GM15510 (cell line): Measurements from ENCODE around the gene RAB22A.

Experiments used
- POLR2A ChIP-seq: IDR thresholded peaks from 3 replicates; pipeline ENCODE4 v1.6.1; 2011; ENCODE audit warnings: borderline replicate concordance; ENCODE audit not compliant: insufficient read length; ENCODE audit errors: extremely low read depth

RAB22A gene

DNA sequence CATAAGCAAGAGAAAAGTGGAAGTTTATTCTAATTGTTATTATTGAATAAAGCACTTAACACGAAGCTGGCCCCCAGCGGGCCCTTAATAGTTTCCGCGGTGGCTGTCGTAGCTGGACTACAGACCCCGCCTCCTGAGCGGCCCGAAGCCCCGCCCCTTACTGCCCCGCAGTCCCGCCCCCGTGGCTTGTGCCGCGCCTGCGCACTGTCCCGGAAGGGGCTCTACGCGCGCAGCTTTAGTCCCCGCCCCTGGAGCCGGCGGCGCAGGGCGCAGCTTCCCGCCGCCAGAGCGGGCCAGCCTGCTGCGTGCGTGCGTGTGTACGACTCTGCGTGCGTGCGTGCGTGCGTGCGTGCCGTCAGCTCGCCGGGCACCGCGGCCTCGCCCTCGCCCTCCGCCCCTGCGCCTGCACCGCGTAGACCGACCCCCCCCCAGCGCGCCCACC is 79.4 kb downstream of the RAB22A start, which contains the start of gene VAPB:
TSS of gene VAPB (plus strand) at position 348 of the 442 bp plus-strand sequence. CDS start 231 bp downstream, outside the sequence.
- peak; percentile 79 for TF ChIP-seq POLR2A

DNA sequence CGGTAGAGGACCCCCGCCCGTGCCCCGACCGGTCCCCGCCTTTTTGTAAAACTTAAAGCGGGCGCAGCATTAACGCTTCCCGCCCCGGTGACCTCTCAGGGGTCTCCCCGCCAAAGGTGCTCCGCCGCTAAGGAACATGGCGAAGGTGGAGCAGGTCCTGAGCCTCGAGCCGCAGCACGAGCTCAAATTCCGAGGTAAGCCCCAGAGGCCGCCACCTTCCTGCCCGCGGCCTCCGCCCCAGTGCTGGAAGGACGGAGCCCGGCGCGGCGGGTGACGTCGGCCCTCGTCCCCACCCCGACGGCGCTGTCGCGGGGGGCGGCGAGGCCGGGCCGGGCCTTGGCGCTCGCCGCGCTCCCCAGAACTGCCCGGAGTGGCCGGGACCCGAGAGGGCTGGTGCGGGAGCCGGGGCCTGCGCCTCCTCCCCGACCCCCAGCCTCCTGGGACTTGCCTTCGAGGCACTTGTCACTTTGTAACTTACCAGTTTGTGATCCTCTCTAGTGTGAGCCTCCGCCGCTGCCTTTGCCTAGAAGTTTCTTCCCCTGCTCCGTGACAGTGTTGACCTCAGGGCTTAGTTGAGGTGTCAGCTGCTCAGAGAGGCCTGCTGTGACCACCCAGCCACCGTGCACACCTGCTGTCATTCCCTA is 79.9 kb downstream of the RAB22A start:
- no peak for TF ChIP-seq POLR2A

DNA sequence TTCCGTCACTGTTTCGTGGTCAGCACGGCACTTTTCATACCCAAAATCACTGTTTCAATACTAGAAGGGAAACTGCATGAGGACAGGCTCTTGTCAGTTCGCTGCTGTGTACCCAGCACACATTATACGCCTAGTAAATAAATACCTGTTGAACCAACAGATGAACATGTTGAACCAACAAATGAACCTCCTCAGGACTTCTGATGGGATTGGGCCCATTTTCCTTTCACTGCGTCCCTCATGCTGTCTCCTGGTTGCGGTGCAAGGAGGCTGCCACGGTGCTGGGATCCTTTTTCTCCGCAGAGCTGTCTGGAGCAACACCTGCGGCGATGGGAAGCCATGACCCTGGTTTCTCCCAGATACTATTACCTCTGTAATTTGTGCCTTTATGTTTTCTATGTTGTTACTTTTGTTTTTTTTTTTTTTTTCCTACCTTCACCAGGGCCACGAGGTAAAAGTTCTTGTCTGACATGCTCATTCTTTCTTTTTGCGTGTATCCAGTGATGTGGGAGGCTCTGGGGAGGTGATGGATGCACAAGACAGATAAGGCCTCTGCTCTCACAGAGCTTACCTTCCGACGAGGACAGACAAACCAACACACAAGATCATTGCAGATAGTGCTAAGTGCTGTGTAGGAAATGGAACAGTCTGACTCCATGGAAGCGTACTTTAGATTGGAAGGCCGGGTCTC is 80.6 kb downstream of the RAB22A start:
- no peak for TF ChIP-seq POLR2A

DNA sequence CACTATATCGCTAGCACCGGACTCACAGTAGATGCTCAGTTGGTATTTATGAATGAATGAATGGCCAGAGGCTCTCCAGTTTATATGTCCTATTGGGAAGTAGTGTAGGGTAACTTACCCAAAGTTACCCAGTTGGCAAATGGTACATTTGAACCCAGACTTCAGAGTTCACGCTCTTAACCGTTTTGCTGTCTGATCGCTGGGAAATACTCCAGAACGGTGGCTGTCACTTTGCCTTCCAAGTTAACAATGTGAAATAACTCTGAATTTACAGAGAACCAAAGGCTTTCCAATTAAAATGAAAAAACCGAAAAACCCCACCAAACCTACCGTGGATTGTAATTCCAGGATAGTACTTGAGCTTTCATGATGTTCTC is 81.1 kb downstream of the RAB22A start:
- TF ChIP-seq POLR2A, result no peak

DNA sequence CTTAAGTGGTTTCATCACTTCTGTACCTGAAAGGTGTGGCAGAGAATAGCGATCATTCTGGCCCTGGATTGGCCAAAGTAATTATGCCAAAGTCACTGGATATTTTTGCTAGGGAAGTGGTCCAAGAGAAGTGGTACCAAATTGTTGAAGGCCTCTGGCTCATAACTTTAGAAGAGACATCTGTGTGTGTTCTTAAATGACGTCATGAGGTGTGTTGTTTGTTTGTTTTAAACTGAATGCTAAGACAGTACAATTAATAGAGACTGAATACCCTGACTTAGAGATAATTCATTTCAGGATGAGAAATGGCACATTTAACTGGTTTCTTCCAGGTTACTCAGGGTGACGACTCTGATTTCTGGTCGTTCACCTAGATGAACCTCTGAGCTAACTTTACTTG is 82.8 kb downstream of the RAB22A start:
- no peak for TF ChIP-seq POLR2A

DNA sequence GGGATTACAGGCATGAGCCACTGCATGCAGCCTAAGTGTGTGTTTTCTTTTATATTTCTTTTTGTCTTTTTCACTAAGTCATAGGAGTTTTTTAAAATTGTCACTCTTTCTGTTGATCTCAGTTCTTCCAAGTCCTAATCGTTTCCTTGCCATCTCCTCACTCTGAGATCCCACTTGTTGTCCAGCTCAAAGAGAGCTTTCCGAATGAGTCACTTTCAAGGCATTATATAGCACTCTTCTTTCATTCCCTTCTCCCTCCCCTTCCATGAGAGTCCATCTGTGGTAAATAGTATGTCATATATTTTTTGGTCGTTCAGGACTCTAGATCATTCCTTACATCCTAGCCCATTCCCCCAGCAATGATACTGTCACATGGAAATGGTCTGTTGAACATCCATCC is 83.8 kb downstream of the RAB22A start:
- no peak for TF ChIP-seq POLR2A

DNA sequence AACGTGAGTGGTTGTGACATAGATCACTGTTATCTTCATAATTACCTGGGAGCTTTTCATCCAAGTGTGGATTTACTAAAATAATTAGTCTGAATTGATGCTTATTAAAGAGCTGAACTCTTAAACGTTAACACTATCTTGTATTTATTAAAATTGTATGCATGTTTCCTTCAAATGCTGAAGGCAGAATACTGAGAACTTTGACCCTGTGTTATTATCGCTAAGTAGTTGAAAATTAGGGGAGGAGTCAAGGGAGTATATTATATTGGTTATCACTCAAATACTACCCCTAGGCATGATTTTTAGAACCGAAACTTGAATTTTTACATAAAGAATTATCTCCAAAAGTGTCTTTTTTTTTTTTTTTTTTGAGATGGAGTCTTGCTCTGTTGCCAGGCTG is 85.3 kb downstream of the RAB22A start:
- no peak for TF ChIP-seq POLR2A

DNA sequence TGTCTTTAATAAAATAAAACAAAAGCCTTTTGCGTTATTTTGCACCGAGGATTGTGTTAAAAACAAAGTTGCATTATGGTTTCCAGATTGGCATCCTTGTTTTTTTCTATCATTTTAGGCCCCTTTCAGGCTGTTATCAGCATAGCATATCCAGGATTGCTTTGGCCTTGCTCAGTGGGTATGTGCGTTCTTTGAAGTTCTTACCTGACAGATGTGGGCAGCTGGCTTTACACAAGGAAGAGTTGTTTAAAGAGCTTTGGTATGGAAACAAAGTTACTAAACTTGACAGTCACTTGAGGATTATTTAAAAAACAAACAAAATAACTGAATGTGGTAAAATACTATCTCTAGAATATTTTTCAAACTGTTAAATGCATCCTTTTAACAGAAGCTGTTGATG is 86.1 kb downstream of the RAB22A start:
- no peak for TF ChIP-seq POLR2A

DNA sequence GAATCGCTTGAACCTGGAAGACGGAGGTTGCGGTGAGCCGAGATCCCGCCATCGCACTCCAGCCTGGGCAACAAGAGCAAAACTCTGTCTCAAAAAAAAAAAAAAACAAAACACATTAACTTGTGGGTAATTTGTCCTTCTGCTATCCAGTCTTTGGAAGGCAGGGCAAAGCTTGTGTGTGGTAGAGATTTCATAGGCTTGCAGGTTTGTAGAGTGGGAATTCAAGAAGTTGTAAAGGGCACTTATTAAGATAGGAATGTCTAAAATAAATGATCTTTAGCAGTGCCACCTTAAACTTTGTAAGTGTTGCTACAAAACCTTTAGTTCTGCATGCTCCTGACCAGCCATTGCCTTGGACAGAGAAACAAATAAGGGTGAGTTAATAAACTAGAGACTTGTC is 87.9 kb downstream of the RAB22A start:
- TF ChIP-seq POLR2A, result no peak

DNA sequence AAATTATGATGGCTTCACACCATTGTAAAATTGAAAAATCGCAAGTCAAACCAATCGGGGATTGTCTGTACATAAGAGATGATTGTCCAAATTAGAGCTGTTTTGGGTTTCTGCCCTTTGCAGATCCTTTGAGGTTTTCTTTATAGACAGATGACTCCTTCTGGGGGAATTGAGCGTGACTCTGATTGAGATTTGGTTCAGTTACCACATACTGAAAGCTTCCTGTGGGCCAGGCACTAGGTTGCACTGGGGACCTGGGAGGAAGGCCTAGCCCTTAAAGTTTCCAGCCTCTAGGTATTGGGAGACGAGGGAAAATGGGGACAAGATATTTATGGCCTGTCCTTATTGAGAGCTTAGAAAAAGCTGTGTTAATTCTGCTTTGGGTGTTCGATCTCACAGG is 88.7 kb downstream of the RAB22A start:
- no peak for TF ChIP-seq POLR2A

DNA sequence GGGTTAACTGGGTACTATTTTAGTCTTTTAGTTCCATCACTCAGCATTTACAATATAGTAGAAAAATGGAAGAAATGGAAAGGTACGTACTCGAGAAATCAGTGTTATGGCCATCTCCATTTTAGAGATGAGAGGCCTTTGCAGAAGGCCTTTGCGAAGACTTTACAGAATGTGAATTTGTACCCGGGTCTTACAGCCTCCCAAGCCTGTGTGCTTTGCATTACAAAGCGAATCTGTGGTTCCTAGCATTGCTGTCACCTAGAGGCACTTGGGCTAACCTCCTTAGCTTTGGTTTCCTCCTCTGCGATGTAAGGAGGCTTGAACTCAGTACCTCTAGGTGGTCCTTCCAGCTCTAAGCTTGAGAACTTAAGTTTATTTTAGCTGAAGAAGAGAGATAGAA is 90.4 kb downstream of the RAB22A start:
- TF ChIP-seq POLR2A, result no peak

DNA sequence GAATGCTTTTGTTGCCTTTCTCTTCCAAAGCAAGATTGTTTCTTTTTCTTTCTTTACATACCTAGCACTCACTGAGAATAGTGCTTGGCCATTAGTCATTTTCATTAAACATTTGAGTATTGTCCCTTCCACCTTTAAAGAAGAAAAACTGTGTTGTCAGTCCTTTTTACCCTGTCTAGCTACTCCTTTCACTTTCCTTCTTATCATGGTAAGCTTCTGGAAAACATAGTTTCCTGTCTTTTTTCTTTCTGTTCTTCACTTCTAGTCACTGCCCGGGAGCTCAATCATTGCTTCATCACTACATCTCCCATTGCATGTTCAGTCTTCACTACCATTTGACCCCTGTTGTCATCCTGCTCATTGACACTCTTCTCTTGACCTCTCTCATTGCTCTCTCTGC is 91.6 kb downstream of the RAB22A start:
- no peak for TF ChIP-seq POLR2A

DNA sequence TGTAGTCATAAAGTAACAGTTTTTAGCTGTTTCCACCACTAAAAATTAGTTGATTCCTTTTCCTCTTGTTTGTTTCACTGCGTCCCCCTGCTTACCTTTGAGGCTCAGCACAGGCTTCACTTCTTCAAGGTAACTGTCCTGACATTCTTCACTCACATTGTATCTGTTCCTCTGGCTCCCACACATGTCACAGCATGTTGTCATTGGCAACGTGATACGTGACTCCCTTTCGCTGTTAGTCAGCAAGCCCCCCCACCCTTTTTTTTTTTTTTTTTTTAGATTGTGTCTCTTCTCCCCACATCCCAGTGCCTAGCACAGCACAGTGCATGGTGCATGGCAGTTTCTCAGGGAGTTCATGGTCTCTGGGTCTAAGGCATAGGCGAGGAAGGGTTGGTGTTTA is 92.8 kb downstream of the RAB22A start:
- TF ChIP-seq POLR2A, result no peak

DNA sequence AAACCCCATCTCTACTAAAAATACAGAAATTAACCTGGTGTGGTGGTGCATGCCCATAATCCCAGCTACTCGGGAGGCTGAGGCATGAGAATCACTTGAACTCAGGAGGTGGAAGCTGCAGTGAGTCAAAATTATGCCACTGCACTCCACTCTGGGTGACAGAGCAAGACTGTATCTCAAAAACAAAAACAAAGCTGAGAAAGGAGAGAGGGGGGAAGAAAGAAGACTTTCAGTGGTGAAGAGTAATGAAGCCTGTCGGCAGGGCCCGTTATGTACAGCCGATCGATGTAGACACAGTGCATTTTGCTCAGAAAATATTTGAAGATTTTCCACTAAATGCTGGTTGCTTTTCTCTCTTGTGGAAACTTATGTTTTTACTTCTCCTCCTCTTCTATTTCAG is 93.3 kb downstream of the RAB22A start:
- TF ChIP-seq POLR2A, result no peak

DNA sequence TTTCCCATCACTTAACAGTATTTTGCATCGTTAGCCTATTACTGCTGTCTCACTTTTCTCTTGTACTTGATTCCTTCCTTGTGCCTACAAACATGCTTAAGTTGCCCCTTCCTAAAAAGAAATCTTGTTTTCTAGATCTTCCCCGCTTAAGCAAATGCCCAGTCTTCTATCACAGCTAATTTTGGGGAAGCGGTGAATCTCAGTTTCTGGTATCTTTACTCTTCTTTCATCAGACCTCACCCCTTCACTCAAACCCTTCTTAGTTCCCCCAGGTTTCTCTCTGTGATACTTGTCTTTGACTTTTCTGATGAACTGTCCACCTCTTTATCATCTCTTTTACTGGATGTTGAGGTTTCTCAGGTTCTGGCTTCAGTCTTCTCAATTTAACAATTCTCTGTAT is 93.8 kb downstream of the RAB22A start:
- no peak for TF ChIP-seq POLR2A
